ENCODE results near the gene NFATC2IP. TPM values are rescaled to one million over a fixed set of nuclear protein-coding genes. Genes with fewer than 3 reads are reported as not detected.
"Not testable (repeated sequence)": the region's sequence is repeated elsewhere in the genome, so short reads cannot be mapped to it uniquely, and the experiment has no call there.

Gene NFATC2IP
- total and polyA plus RNA-seq, 2 donors (not counting 1 experiment from before 2014, with no cell fraction given) = 96.4 to 102 TPM

DNA sequence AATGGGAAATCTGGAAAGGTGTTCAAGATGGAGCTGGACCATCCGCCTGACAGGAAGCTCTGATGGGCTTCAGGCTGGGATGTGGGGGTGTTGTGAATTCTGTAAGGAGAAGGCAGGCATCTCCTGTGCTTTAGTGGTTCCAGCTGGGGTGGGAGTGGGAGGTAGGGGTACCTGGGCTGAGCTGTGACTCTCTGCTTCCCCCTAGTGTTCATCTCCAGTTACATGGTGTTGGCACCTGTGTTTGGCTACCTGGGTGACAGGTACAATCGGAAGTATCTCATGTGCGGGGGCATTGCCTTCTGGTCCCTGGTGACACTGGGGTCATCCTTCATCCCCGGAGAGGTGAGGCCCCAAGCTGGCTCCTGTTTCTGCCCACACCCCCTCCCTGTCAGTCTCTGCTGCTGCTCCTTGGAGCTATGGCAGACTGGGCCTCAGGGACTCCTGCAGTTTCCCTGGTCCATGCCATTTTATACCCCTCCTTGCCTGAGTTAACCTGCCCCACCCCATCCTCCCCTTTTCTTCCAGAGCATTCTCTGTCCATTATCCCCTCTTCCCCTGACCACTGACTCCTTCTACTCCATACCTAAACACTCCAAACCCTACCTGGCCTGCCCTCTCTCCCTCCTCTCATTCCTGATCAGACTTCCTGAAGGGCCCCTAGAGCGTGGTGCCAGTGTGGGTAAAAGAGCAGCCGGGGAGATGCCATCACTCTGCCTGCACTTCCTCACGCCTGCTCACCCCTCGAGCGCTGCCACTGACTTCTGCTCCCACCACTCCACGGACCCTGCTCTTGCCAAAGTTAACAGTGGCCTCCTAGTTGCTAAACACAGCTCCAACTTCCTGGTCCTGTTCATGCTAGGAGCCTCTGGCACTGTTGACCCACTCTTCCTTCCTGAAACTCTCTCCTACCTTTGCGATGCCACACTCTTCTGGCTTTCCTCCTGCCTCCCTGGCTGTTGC is 27.2 kb downstream of the NFATC2IP start:
- H3K4me3 Mint-ChIP-seq = peak overlapping the region; percentile 29
- Histone ChIP-seq H3K27ac (ENCODE audit: low read length in 2 of 2) (no peak overlapping the region), H3K36me3 (replicated peaks in 1 of 2; ENCODE audit: control extremely low read depth in 1 of 2, control insufficient read depth in 1 of 2, extremely low read depth in 1 of 2, insufficient read depth in 2 of 2, low read length in 1 of 2) (peaks cover 0 to 49% of the 10 kb centered on the region in 2 experiments), H3K4me2 (replicated peaks; ENCODE audit: low read depth, low read length, poor library complexity, severe bottlenecking) (no peak overlapping the region), H4K20me1 (ENCODE audit: control insufficient read depth, insufficient read depth, low read length, poor library complexity, severe bottlenecking) (peaks cover 13% of the 10 kb centered on the region), H3K9me3 (ENCODE audit: control extremely low read depth in 1 of 3, control insufficient read depth in 2 of 3, insufficient read depth in 1 of 3, low read length in 2 of 3) (peaks cover 0 to 12% (median 3%) of the 10 kb centered on the region in 3 donors), H3K27me3 (replicated peaks in 1 of 4; ENCODE audit: control extremely low read depth in 1 of 4, control insufficient read depth in 3 of 4, insufficient read depth in 4 of 4, low read length in 3 of 4) (no peaks in the 10 kb centered on the region), H3K4me3 (ENCODE audit: control extremely low read depth in 1 of 5, extremely low read depth in 1 of 5, insufficient read depth in 1 of 5, low read depth in 2 of 5, low read length in 4 of 5) (no peak overlapping the region), H3K9ac (ENCODE audit: low read length) (no peak overlapping the region), H3K4me1 (ENCODE audit: control insufficient read depth in 2 of 2, insufficient read depth in 2 of 2, low read length in 2 of 2) (peaks cover 13 to 17% of the 10 kb centered on the region in 2 donors), H3K79me2 (ENCODE audit: control insufficient read depth, insufficient read depth, low read length) (peaks cover 34% of the 10 kb centered on the region), H2AFZ (ENCODE audit: insufficient read depth, low read depth, low read length, poor library complexity, severe bottlenecking) (no peak overlapping the region)
- H3K9me3 Mint-ChIP-seq (ENCODE audit: insufficient read depth) = no peaks in the 10 kb centered on the region
- ChIA-PET CTCF (interaction anchor here (0.6 to 2.8 kb wide), 9 partner anchors 9 to 1096 kb away, joined by 3 to 15 read pairs (median 3); partner anchors contain the start of gene ATP2A1), POLR2A (interaction anchor here (0.7 kb wide), 1 partner anchor 778 kb away, joined by 3 read pairs; no protein-coding TSS in a partner anchor)
- TF ChIP-seq EZH2 (IDR thresholded peaks at IDR 0.05; ENCODE audit: borderline replicate concordance, insufficient read depth, low read depth, low read length, poor library complexity, severe bottlenecking) = no peak
- TF ChIP-seq, protein P1, sequence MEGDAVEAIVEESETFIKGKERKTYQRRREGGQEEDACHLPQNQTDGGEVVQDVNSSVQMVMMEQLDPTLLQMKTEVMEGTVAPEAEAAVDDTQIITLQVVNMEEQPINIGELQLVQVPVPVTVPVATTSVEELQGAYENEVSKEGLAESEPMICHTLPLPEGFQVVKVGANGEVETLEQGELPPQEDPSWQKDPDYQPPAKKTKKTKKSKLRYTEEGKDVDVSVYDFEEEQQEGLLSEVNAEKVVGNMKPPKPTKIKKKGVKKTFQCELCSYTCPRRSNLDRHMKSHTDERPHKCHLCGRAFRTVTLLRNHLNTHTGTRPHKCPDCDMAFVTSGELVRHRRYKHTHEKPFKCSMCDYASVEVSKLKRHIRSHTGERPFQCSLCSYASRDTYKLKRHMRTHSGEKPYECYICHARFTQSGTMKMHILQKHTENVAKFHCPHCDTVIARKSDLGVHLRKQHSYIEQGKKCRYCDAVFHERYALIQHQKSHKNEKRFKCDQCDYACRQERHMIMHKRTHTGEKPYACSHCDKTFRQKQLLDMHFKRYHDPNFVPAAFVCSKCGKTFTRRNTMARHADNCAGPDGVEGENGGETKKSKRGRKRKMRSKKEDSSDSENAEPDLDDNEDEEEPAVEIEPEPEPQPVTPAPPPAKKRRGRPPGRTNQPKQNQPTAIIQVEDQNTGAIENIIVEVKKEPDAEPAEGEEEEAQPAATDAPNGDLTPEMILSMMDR (IDR thresholded peaks at IDR 0.05) = peak; percentile 68
- H3K27ac Mint-ChIP-seq = peak overlapping the region; percentile 1
- H3K4me1 Mint-ChIP-seq = peaks cover 30% of the 10 kb centered on the region
- no peak for ATAC-seq (ENCODE audit: low read depth)
- no peaks in the 10 kb centered on the region for H3K27me3 Mint-ChIP-seq
- intact Hi-C loops (cut with micrococcal nuclease) = no loop called here
- DNase-seq = peak; percentile 59
- WGBS (ENCODE audit: insufficient coverage) = 90% methylated on average over 11 of the region's 11 CpGs

- H2AFZ ChIP-seq (ENCODE audit: insufficient read depth, low read depth, low read length, poor library complexity, severe bottlenecking); intact Hi-C loops (cut with micrococcal nuclease); H3K4me3 ChIP-seq (ENCODE audit: control extremely low read depth in 1 of 5, extremely low read depth in 1 of 5, insufficient read depth in 1 of 5, low read depth in 2 of 5, low read length in 4 of 5); CTCF ChIA-PET; H3K27ac Mint-ChIP-seq; H3K4me2 ChIP-seq (replicated peaks; ENCODE audit: low read depth, low read length, poor library complexity, severe bottlenecking); DNase-seq; H3K9ac ChIP-seq (ENCODE audit: low read length); H3K27me3 Mint-ChIP-seq; POLR2A ChIA-PET; ATAC-seq (ENCODE audit: low read depth); H3K9me3 Mint-ChIP-seq (ENCODE audit: insufficient read depth); H3K27ac ChIP-seq (ENCODE audit: low read length in 2 of 2); H3K4me3 Mint-ChIP-seq: not testable (repeated sequence)
- H3K4me1 Mint-ChIP-seq = peaks cover 28% of the 10 kb centered on the region
- Histone ChIP-seq H3K9me3 (ENCODE audit: control extremely low read depth in 1 of 3, control insufficient read depth in 2 of 3, insufficient read depth in 1 of 3, low read length in 2 of 3) (peaks cover 0 to 12% (median 3%) of the 10 kb centered on the region in 3 donors), H3K79me2 (ENCODE audit: control insufficient read depth, insufficient read depth, low read length) (peaks cover 28% of the 10 kb centered on the region), H3K4me1 (ENCODE audit: control insufficient read depth in 2 of 2, insufficient read depth in 2 of 2, low read length in 2 of 2) (peaks cover 17 to 22% of the 10 kb centered on the region in 2 donors), H4K20me1 (ENCODE audit: control insufficient read depth, insufficient read depth, low read length, poor library complexity, severe bottlenecking) (peaks cover 32% of the 10 kb centered on the region), H3K27me3 (replicated peaks in 1 of 4; ENCODE audit: control extremely low read depth in 1 of 4, control insufficient read depth in 3 of 4, insufficient read depth in 4 of 4, low read length in 3 of 4) (peaks cover 0 to 10% (median 0%) of the 10 kb centered on the region in 4 experiments), H3K36me3 (replicated peaks in 1 of 2; ENCODE audit: control extremely low read depth in 1 of 2, control insufficient read depth in 1 of 2, extremely low read depth in 1 of 2, insufficient read depth in 2 of 2, low read length in 1 of 2) (peaks cover 0 to 64% of the 10 kb centered on the region in 2 experiments)
- 90% methylated on average over 6 of the region's 7 CpGs for WGBS (ENCODE audit: insufficient coverage)
Observed at GRCh38 chr16:28980330-28980729, 29.6 kb downstream of the NFATC2IP start.
